Measurements from ENCODE around the gene FIBCD1. TPM values are rescaled to one million over a fixed set of nuclear protein-coding genes. Genes with fewer than 3 reads are reported as not detected.

Gene FIBCD1
- total RNA-seq, 2 experiments from 2014 or later, result not detected

DNA sequence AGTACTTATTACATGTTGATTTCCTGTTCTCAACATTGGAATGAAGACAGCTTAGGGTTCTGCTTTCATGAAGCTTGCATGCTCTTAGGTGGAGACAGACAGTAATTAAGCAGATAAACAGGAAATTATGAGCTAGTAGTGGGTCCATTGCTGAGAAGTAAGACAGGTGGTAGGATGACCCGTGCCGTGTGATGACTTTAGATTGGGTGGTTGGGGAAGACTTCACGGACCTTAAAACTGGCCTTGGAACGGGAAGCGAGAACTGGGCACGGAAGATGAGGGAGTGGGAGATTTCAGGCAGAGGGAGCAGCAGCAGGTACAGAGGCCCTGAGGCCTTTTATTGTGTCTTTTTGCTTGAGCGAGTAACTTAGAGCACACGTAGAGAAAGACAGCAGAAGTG, 76.8 kb downstream of the FIBCD1 start:
- H4K20me1 ChIP-seq (ENCODE audit: insufficient read depth, low read length), result no peaks in the 10 kb centered on the region
- ChIA-PET CTCF (ENCODE audit: unreplicated experiment) (no interaction called here), POLR2A (no interaction called here)
- no peak for DNase-seq (ENCODE audit: low spot score)
- TF ChIP-seq, protein P1, sequence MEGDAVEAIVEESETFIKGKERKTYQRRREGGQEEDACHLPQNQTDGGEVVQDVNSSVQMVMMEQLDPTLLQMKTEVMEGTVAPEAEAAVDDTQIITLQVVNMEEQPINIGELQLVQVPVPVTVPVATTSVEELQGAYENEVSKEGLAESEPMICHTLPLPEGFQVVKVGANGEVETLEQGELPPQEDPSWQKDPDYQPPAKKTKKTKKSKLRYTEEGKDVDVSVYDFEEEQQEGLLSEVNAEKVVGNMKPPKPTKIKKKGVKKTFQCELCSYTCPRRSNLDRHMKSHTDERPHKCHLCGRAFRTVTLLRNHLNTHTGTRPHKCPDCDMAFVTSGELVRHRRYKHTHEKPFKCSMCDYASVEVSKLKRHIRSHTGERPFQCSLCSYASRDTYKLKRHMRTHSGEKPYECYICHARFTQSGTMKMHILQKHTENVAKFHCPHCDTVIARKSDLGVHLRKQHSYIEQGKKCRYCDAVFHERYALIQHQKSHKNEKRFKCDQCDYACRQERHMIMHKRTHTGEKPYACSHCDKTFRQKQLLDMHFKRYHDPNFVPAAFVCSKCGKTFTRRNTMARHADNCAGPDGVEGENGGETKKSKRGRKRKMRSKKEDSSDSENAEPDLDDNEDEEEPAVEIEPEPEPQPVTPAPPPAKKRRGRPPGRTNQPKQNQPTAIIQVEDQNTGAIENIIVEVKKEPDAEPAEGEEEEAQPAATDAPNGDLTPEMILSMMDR (conservative IDR thresholded peaks at IDR 0.05; ENCODE audit: low read length), result no peak
- TF ChIP-seq EZH2phosphoT487 (IDR thresholded peaks at IDR 0.05; ENCODE audit: borderline replicate concordance, low read depth, low read length), result no peak
- no peak overlapping the region for H3K4me2 ChIP-seq (ENCODE audit: low read length)
- intact Hi-C loops (cut with micrococcal nuclease; ENCODE audit: unreplicated experiment), result loop anchor here (2.0 to 5.0 kb wide), 2 partner anchors 149 to 400 kb away; no protein-coding TSS in a partner anchor
- no TSS peak for BruUV-seq (replicated peaks)
- H2AFZ ChIP-seq (ENCODE audit: low read length), result no peak overlapping the region
- H3K4me3 ChIP-seq (ENCODE audit: low read depth, low read length, poor library complexity, severe bottlenecking), result no peak overlapping the region
- H3K4me1 ChIP-seq (ENCODE audit: insufficient read depth, low read length, poor library complexity, severe bottlenecking), result no peaks in the 10 kb centered on the region
- no peaks in the 10 kb centered on the region for H3K36me3 ChIP-seq (ENCODE audit: insufficient read depth, low read length)
- no peak overlapping the region for H3K27ac ChIP-seq (ENCODE audit: low read depth, low read length, poor library complexity, severe bottlenecking)
- no peaks in the 10 kb centered on the region for H3K9me3 ChIP-seq (ENCODE audit: low read length)
- H3K9me2 ChIP-seq (ENCODE audit: insufficient read depth, low read length), result no peaks in the 10 kb centered on the region
- H3K79me2 ChIP-seq (ENCODE audit: insufficient read depth, low read depth, low read length), result no peaks in the 10 kb centered on the region

DNA sequence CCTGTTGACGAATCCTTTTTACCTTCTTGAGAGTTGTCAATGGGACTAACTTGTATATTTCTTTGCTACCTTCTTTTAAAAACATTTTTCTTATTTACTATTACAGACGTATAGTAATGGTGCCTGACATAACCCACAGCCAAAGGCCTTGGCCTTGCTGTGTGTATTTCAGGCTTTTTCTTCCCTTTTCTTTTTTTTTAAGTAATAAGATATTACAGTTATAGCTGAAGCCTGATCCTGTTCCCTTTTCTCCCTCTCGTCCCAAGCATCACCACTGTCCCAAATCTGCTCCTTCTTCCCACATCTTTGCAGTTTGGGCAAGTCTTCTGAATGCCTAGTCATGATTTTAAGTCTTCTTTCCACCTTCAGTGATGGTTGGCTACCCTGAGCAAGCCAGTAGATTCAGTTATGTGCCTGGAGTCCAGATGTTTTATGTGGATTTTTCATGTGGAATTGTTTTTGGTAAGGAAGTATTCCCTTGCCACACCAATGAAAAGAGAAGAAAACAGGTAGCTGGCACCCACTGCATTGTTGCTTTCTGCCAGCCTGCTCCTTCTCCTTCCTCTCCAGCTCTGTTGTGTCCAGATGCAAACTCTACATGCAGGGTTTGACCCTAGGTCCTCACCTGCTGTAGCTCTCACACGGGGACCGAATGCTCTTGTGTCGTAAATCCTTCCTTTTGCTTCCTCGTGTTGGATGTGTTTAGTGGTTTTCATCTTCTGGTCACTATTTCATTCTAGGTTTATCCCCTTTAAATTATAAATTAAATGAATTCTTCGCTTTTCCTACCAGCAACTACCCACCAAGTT, 77.5 kb downstream of the FIBCD1 start:
- Histone ChIP-seq H3K79me2 (ENCODE audit: insufficient read depth, low read depth, low read length) (no peaks in the 10 kb centered on the region), H3K4me1 (ENCODE audit: insufficient read depth, low read length, poor library complexity, severe bottlenecking) (no peaks in the 10 kb centered on the region), H2AFZ (ENCODE audit: low read length) (no peak overlapping the region), H3K4me3 (ENCODE audit: low read depth, low read length, poor library complexity, severe bottlenecking) (no peak overlapping the region), H3K36me3 (ENCODE audit: insufficient read depth, low read length) (no peaks in the 10 kb centered on the region), H3K9me2 (ENCODE audit: insufficient read depth, low read length) (no peaks in the 10 kb centered on the region), H3K4me2 (ENCODE audit: low read length) (no peak overlapping the region), H4K20me1 (ENCODE audit: insufficient read depth, low read length) (no peaks in the 10 kb centered on the region), H3K9me3 (ENCODE audit: low read length) (no peaks in the 10 kb centered on the region), H3K27ac (ENCODE audit: low read depth, low read length, poor library complexity, severe bottlenecking) (no peak overlapping the region)
- DNase-seq (ENCODE audit: low spot score), result no peak
- no peak for TF ChIP-seq EZH2phosphoT487 (IDR thresholded peaks at IDR 0.05; ENCODE audit: borderline replicate concordance, low read depth, low read length)
- TF ChIP-seq, protein P1 (conservative IDR thresholded peaks at IDR 0.05; ENCODE audit: low read length), result no peak
- no TSS peak for BruUV-seq (replicated peaks)
- ChIA-PET CTCF (ENCODE audit: unreplicated experiment) (no interaction called here), POLR2A (no interaction called here)
- intact Hi-C loops (cut with micrococcal nuclease; ENCODE audit: unreplicated experiment), result loop anchor here (2.0 to 5.0 kb wide), 2 partner anchors 149 to 399 kb away; no protein-coding TSS in a partner anchor

All from OCI-LY7 (cell line).